HEK293T (cell line): ENCODE results near the gene TPRX2.
"Not testable (repeated sequence)": the region's sequence is repeated elsewhere in the genome, so short reads cannot be mapped to it uniquely, and the experiment has no call there.

Experiments used
- CTCF ChIA-PET: fragments of 350-600 bp; formaldehyde crosslinking; extraction: SDS; loops from one replicate; lab custom pipeline; 2021; ENCODE audit warnings: antibody characterized with exemption, inconsistent platforms; lab: Yijun Ruan, JAX
- POLR2A ChIA-PET: fragments of 350-600 bp; formaldehyde crosslinking; extraction: SDS; loops from one replicate; lab custom pipeline; 2020; ENCODE audit warnings: antibody characterized with exemption, inconsistent platforms; lab: Yijun Ruan, JAX
- DNase-seq: peaks from one replicate; pipeline ENCODE4 v3.0.0; 2012; ENCODE audit warnings: mixed read lengths; ENCODE audit errors: extremely low spot score
- ARNT ChIP-seq: fragments of 450-650 bp; IDR thresholded peaks from 2 replicates; pipeline ENCODE4 v1.6.1; 2017; ENCODE audit warnings: mild to moderate bottlenecking
- BHLHE40 ChIP-seq: fragments of 450-650 bp; IDR thresholded peaks from 2 replicates; pipeline ENCODE4 v1.6.1; 2016; ENCODE audit warnings: mild to moderate bottlenecking, moderate library complexity, borderline replicate concordance
- CTBP1 ChIP-seq: fragments of 450-650 bp; IDR thresholded peaks from 2 replicates; pipeline ENCODE4 v1.6.1; 2016; ENCODE audit warnings: borderline replicate concordance
- ELF4 ChIP-seq: fragments of 450-650 bp; IDR thresholded peaks from 2 replicates; pipeline ENCODE4 v1.6.1; 2017; ENCODE audit warnings: antibody characterized with exemption
- FOXA1 ChIP-seq: fragments of 450-650 bp; IDR thresholded peaks from 2 replicates; pipeline ENCODE4 v1.6.1; 2016; ENCODE audit warnings: mild to moderate bottlenecking
- FOXK2 ChIP-seq: fragments of 450-650 bp; IDR thresholded peaks from 2 replicates; pipeline ENCODE4 v1.6.1; 2016; ENCODE audit warnings: mild to moderate bottlenecking
- FOXM1 ChIP-seq: fragments of 450-650 bp; IDR thresholded peaks from 2 replicates; pipeline ENCODE4 v1.6.1; 2017; ENCODE audit warnings: mild to moderate bottlenecking, borderline replicate concordance
- HDGF ChIP-seq: fragments of 450-650 bp; IDR thresholded peaks from 2 replicates; pipeline ENCODE4 v1.6.1; 2017; ENCODE audit warnings: antibody characterized with exemption, borderline replicate concordance
- L3MBTL2 ChIP-seq: fragments of 450-650 bp; conservative IDR thresholded peaks from 2 replicates; pipeline ENCODE4 v1.6.1; 2016; ENCODE audit warnings: mild to moderate bottlenecking
- LEF1 ChIP-seq: fragments of 450-650 bp; IDR thresholded peaks from 2 replicates; pipeline ENCODE4 v1.6.1; 2017; ENCODE audit warnings: mild to moderate bottlenecking, borderline replicate concordance
- NFRKB ChIP-seq: fragments of 450-650 bp; IDR thresholded peaks from 2 replicates; pipeline ENCODE4 v1.6.1; 2016; ENCODE audit warnings: mild to moderate bottlenecking, moderate library complexity
- SP1 ChIP-seq: fragments of 450-650 bp; IDR thresholded peaks from 2 replicates; pipeline ENCODE4 v1.6.1; 2017
- SUZ12 ChIP-seq: fragments of 450-650 bp; IDR thresholded peaks from 2 replicates; pipeline ENCODE4 v1.6.1; 2016; ENCODE audit warnings: mild to moderate bottlenecking
- TARDBP ChIP-seq: fragments of 450-650 bp; IDR thresholded peaks from 2 replicates; pipeline ENCODE4 v1.6.1; 2016
- ZNF384 ChIP-seq: fragments of 450-650 bp; IDR thresholded peaks from 2 replicates; pipeline ENCODE4 v1.6.1; 2016
- TF ChIP-seq, protein P1 (sequence below): fragments of 450-650 bp; IDR thresholded peaks from 2 replicates; pipeline ENCODE4 v1.6.1; 2016

TPRX2 gene

DNA sequence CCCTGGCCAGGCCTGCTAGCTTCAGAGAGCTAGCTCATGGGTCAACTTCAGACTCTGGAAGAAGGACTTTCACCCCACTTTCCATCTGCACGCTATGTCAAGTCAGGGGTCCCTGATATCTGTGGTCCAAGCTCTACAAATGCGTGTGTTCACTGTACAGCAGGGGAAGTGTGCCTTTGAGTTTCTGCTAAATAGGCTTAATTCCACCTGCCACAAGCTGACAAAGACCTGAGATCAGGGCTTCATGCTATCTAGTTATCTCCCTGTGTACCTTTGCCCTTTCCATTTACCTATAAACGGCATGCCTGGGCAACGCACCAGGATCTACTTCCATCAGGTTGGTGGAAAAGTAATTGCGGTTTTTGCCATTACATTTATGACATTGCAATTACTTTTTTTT, 37.7 kb downstream of the TPRX2 start:
- no peak for DNase-seq
- CTCF ChIA-PET, result no interaction called here
- POLR2A ChIA-PET, result no interaction called here

GRCh38 chr19:47897861-47898260, 38.8 kb downstream of the TPRX2 start:
- no peak for TF ChIP-seq FOXA1
- TF ChIP-seq FOXM1, result no peak
- TF ChIP-seq FOXK2, result no peak
- no peak for TF ChIP-seq ZNF384
- TF ChIP-seq ARNT, result no peak
- TF ChIP-seq SP1, result no peak
- TF ChIP-seq CTBP1, result no peak
- TF ChIP-seq, protein P1, sequence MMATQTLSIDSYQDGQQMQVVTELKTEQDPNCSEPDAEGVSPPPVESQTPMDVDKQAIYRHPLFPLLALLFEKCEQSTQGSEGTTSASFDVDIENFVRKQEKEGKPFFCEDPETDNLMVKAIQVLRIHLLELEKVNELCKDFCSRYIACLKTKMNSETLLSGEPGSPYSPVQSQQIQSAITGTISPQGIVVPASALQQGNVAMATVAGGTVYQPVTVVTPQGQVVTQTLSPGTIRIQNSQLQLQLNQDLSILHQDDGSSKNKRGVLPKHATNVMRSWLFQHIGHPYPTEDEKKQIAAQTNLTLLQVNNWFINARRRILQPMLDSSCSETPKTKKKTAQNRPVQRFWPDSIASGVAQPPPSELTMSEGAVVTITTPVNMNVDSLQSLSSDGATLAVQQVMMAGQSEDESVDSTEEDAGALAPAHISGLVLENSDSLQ, result no peak
- no peak for TF ChIP-seq SUZ12
- TF ChIP-seq L3MBTL2, result no peak
- TF ChIP-seq ELF4, result no peak
- no peak for TF ChIP-seq BHLHE40
- TF ChIP-seq LEF1, result no peak
- no peak for TF ChIP-seq NFRKB
- no peak for TF ChIP-seq TARDBP
- no peak for TF ChIP-seq HDGF
- ChIA-PET POLR2A (no interaction called here), CTCF (no interaction called here)
- no peak for DNase-seq

More for the DNA sequence above, 37.7 kb downstream of the TPRX2 start:
- TF ChIP-seq SUZ12 (no peak), FOXA1 (no peak), HDGF (no peak), ARNT (no peak), ZNF384 (no peak), CTBP1 (no peak), NFRKB (no peak), SP1 (no peak), TARDBP (no peak), LEF1 (no peak)
- TF ChIP-seq, protein P1, result no peak

GRCh38 chr19:47899335-47899734, 40.3 kb downstream of the TPRX2 start:
- DNase-seq, result no peak
- POLR2A ChIA-PET, result no interaction called here
- no peak for TF ChIP-seq SP1
- TF ChIP-seq ARNT, result no peak
- TF ChIP-seq LEF1, result no peak
- TF ChIP-seq ELF4, result no peak
- no peak for TF ChIP-seq FOXK2
- no peak for TF ChIP-seq SUZ12
- no peak for TF ChIP-seq ZNF384
- TF ChIP-seq FOXA1, result no peak
- CTCF ChIA-PET, result interaction anchor here (0.6 kb wide), 1 partner anchor 231 kb away, joined by 3 read pairs; no protein-coding TSS in a partner anchor

DNA sequence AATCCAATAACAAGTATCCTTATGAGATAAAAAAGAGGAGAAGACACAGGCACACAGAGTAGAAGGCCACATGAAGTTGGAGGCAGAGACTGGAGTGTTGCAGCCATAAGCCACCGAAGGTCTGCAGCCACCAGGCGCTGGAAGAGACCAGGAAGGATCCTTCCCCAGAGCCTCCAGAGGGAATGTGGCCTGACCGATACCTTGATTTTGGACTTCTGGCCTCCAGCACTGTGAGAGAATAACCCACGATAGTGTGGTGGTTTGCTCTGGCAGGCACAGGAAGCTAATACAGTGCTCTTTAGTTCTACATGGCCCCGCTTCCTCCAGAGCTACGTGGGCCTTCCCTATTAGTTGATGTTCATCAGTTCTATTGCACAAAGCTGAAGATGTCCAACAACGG, 42.3 kb downstream of the TPRX2 start:
- no peak for TF ChIP-seq CTBP1
- no peak for TF ChIP-seq ARNT
- no peak for TF ChIP-seq HDGF
- no peak for TF ChIP-seq BHLHE40
- TF ChIP-seq ZNF384, result no peak
- no peak for TF ChIP-seq SUZ12
- no peak for DNase-seq
- CTCF ChIA-PET, result no interaction called here
- POLR2A ChIA-PET, result no interaction called here

DNA sequence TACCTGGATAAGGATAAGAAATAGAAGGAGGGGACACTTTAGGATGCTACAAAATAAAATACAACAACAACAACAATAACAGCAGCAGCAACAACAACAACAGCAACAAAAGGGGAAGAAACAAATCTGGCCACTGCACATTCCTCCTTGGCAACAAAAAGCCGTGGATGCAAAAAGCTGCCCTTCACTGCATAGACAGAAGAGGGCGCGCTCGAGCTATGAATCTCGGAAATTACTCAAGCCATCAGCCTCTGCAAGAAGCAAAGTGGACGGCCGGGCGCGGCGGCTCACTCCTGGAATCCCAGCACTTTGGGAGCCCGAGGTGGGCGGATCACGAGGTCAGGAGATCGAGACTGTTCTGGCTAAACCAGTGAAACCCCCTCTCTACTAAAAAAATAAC, 50.3 kb downstream of the TPRX2 start:
- DNase-seq, POLR2A ChIA-PET, CTCF ChIA-PET: not testable (repeated sequence)

DNA sequence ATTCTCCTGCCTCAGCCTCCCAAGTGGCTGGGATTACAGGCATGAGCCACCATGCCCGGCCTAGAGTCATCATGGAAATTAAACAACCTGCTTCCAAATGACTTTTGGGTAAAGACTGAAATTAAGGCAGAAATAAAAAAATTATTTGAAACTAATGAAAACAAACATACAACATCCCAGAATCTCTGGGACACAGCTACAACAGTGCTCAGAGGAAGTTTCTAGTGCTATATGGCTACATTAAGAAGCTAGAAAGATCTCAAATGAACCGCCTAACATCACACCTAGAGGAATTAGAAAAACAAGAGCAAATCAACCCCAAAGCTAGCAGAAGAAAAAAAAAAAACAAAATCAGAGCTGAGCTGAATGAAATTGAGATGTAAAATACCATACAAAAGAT, 51.2 kb downstream of the TPRX2 start:
- DNase-seq, POLR2A ChIA-PET, CTCF ChIA-PET: not testable (repeated sequence)
